Measurements from ENCODE around the gene VAMP1.
"Not testable (repeated sequence)": the region's sequence is repeated elsewhere in the genome, so short reads cannot be mapped to it uniquely, and the experiment has no call there.

DNA sequence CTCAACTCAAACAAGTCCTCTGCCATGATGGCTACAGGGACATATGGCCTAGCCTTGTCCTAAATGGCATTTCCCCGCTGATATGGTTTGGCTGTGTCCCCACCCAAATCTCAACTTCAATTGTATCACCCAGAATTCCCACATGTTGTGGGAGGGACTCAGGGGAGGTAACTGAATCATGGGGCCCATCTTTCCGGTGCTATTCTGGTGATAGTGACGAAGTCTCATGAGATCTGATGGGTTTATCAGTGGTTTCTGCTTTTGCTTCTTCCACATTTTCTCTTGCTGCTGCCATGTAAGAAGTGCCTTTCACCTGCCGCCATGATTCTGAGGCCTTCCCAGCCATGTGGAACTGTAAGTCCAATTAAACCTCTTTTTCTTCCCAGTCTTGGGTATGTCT lies 3.7 kb downstream of the VAMP1 start:
- not testable (repeated sequence) for TF ChIP-seq SIN3B (IDR thresholded peaks at IDR 0.05; ENCODE audit: low read depth); CREBBP (IDR thresholded peaks at IDR 0.05; ENCODE audit: low read depth, low read length)
- TF ChIP-seq, protein P1, sequence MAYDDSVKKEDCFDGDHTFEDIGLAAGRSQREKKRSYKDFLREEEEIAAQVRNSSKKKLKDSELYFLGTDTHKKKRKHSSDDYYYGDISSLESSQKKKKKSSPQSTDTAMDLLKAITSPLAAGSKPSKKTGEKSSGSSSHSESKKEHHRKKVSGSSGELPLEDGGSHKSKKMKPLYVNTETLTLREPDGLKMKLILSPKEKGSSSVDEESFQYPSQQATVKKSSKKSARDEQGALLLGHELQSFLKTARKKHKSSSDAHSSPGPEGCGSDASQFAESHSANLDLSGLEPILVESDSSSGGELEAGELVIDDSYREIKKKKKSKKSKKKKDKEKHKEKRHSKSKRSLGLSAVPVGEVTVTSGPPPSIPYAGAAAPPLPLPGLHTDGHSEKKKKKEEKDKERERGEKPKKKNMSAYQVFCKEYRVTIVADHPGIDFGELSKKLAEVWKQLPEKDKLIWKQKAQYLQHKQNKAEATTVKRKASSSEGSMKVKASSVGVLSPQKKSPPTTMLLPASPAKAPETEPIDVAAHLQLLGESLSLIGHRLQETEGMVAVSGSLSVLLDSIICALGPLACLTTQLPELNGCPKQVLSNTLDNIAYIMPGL (CRISPR knock-in tag; IDR thresholded peaks at IDR 0.05), result not testable (repeated sequence)
- TF ChIP-seq, protein P2, sequence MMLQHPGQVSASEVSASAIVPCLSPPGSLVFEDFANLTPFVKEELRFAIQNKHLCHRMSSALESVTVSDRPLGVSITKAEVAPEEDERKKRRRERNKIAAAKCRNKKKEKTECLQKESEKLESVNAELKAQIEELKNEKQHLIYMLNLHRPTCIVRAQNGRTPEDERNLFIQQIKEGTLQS (IDR thresholded peaks at IDR 0.05), result not testable (repeated sequence)
- TF ChIP-seq, protein P2 (CRISPR knock-in tag; conservative IDR thresholded peaks at IDR 0.05), result not testable (repeated sequence)
- TF ChIP-seq, protein P3, sequence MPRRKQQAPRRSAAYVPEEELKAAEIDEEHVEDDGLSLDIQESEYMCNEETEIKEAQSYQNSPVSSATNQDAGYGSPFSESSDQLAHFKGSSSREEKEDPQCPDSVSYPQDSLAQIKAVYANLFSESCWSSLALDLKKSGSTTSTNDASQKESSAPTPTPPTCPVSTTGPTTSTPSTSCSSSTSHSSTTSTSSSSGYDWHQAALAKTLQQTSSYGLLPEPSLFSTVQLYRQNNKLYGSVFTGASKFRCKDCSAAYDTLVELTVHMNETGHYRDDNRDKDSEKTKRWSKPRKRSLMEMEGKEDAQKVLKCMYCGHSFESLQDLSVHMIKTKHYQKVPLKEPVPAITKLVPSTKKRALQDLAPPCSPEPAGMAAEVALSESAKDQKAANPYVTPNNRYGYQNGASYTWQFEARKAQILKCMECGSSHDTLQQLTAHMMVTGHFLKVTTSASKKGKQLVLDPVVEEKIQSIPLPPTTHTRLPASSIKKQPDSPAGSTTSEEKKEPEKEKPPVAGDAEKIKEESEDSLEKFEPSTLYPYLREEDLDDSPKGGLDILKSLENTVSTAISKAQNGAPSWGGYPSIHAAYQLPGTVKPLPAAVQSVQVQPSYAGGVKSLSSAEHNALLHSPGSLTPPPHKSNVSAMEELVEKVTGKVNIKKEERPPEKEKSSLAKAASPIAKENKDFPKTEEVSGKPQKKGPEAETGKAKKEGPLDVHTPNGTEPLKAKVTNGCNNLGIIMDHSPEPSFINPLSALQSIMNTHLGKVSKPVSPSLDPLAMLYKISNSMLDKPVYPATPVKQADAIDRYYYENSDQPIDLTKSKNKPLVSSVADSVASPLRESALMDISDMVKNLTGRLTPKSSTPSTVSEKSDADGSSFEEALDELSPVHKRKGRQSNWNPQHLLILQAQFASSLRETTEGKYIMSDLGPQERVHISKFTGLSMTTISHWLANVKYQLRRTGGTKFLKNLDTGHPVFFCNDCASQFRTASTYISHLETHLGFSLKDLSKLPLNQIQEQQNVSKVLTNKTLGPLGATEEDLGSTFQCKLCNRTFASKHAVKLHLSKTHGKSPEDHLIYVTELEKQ (CRISPR knock-in tag; IDR thresholded peaks at IDR 0.05), result not testable (repeated sequence)
